Stimulated activated CD8-positive, alpha-beta memory T cell treated with anti-CD3 and anti-CD28 coated beads, Interleukin-7, amount 100 ng/mL, for 24 hours (primary cell): ENCODE results near the gene PBRM1.

ENCODE experiments used
- DNase-seq: peaks from one replicate; pipeline ENCODE4 v3.0.0-alpha.2; 2020; ENCODE audit warnings: low read depth

Gene PBRM1

DNA sequence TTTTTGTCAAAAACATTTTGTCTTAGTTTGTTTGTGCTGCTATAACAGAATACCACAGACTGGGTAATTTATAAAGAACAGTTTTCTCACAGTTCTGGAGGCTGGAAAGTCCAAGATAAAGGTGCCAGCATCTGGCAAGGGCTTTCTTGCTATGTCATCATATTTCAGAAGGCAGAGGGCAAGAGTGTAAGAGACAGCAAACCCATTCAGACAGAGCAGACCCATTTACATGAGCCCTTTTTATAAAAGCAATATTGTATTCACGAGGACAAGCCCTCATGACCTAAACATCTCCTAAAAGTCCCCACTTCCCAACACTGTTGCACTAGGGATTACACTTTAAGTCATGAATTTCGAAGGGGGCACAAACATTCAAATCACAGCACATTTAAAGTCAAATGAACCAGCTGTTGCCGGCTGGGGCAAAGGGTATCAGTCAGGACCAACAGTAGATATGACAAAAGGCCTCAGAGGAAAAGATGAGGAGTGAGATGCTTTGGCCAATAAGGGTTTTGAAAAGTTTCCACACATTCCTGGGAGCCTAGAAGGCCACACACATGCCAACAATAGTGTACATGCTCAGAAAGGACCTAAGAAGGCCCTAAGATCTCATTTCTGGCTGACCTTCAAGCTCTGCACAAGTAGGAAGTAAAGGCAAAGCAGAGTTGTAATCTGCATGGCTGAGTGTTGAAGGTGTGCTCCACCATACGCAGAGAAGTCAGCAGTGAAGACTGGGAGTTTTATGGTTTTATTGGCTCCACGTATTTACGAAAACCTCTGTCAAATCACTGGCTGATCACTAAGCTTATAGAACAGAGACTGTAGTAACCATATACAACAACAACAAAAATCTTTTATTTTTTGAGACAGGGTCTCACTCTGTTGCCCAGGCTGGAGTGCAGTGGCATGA is 111.4 kb downstream of the PBRM1 start:
- DNase-seq, result no peak

DNA sequence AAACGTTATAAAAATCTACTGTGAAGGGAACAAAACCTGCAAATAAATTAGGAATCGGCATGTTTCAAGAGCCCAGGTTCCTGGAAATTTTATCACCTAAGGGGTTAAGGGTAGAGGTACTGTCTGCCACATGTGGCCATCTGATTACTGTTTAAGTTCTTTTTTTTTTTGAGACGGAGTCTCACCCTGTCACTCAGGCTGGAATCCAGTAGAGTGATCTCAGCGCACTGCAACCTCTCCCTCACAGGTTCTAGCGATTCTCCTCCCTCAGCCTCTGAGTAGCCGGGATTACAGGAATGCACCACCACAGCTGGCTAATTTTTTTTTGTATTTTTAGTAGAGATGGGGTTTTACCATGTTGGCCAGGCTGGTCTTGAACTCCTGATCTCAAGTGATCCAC is 113.5 kb downstream of the PBRM1 start:
- no peak for DNase-seq

DNA sequence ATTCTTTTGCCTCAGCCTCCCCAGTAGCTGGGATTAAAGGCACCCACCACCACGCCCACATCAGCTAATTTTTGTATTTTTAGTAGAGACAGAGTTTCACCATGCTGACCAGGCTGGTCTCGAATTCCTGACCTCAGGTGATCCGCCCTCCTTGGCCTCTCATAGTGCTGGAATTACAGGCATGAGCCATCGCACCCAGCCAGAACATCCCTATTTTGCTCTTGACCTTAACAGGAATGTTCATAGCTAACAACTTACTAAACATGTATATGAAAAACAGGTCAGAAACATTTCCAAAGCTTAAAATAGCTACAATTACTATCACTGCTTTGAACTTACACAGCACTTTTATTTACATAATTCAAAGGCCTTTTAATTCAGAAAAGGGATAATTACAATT is 115.6 kb downstream of the PBRM1 start:
- no peak for DNase-seq

DNA sequence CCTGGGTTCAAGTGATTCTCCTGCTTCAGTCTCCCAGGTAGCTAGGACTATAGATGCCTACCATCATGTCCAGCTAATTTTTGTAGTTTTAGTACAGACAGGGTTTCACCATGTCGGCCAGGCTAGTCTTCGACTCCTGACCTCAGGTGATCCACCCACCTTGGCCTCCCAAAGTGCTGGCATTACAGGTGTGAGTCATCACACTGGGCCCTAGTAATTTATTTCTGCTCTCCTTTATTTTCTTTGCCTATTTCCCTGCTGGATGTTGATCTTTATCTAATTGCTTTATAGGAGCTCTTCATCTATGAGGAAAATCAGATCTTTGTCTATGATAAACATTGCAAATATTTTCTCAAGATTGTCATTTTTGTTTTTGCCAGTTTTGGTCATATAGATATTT is 117.6 kb downstream of the PBRM1 start:
- no peak for DNase-seq

DNA sequence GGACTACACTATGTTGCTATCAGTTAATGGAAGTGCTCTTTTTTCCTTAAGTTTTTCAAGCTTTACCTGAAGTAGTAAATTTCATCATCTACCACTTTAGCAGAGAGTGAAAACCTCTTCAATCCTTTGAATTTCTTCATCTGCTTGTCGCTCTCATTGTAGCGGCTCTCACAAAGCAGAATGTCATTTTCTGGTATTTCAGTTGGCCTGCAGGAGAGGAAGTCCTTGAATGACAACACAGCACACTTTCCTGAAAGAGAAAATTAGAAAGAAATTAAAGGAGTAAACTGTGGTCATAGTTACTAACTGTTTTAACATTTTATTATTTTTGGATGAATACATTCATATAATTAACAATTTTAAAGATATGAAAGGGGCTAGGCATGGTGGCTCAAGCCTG is 121.7 kb downstream of the PBRM1 start:
- no peak for DNase-seq

DNA sequence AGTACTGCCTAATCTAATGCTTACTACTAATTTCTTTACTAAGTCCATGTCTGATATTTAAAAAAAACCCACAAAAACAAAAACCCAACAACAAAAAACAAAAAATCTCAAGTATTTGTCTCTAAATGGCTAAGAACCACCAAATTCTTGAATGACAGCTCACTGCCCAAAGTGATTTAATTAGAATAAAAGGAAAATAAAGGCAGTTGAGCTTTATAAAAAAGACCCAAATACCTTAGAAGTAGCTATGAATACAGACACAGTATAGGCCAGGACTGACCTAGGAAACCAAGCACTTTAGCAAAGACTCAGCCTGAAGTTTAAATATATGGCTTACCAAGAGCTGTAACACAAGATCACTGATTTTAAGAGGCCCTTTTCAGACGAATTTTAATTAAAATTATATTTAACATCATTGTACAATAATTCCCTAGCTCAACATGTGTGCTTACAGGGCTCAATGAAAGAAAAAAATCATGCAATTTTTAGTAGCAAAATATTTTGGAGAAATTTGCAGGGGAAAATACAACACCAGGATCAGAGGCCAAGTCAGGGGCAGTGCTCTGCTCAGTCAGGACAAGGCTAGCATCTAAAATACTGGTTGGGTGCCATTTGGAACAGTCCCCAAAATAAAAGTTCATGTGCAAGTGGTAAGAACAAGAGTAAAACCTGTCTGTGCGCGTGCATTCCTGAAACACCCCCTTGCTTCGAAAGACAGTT is 124.5 kb downstream of the PBRM1 start:
- DNase-seq, result no peak

DNA sequence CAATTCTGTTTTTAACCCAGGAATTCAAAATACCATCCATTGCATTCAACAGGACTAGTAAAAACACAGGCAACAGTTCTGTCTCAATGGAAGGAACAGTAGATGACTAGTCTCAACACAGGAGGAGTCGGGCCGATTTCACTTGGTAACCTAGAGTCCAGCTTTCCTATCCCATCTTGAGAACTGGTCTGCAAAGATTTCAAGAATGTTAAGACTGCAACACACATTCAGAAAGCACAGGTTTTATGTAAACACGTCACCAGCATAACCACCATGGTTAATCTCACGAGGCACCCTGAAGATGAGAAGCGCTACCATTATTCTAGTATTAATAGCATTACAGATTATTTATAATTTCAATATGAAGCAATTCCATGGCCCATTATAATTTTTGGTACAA is 127.3 kb downstream of the PBRM1 start:
- DNase-seq, result no peak

DNA sequence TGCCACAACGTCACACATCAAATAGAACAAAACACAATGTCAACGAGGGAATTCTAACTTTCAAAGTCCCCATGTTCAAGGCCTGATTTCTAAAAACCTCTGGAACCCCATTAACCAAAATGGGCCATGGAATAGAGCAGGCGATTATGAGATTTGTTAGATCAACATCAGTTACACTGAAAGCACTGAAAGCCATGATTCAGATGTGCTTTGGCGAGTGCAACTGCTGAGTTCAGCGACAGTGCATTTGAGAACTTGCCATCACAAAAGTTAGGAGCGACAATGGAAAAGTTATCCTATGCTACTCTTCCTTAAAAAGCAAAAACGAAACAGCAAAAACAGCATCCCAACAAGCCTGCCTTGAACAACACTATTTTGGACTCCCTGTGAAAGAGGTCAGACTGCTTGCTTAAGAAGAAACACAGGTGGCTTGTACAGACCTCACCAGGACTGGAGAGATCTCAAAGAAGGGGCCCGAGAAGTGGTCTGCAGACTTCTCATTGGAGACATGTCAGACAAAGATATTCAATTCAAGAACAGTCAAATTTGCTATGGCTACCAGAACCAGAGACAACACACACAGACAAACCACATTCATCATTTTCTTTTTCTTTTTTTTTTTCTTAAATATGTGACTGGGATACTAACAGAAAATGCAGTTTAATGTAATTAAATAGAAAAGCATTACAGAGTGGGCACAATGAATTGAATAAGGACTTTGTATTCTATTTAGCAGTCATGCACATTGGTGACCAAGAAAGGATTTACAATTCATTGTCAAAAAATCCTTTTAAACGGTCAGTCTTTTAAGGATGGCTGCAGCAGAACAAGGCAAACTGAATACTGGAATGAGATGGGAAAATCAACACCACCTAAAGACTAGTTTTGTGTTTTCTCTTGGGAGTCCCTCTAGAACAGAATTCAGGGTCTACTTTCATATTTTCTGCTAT is 128.4 kb downstream of the PBRM1 start:
- no peak for DNase-seq

DNA sequence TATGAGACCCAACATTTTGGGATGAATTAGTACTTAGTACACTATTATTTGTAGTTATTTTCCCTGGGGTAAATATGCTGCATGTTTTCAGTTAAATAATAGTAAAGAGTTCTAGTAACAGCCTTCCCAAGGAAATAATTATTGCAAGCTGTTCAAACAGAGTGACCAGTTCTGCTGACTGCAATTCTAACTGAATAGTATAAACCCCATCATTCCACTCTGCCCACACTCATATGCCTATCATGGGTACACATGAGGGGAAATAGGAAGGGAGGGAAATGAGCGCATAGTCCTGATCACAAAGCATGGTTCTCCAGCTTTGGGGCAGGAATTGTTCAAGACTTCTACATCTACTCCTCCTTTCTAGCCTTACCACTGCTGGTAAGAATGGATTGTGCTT is 130.7 kb downstream of the PBRM1 start:
- no peak for DNase-seq

DNA sequence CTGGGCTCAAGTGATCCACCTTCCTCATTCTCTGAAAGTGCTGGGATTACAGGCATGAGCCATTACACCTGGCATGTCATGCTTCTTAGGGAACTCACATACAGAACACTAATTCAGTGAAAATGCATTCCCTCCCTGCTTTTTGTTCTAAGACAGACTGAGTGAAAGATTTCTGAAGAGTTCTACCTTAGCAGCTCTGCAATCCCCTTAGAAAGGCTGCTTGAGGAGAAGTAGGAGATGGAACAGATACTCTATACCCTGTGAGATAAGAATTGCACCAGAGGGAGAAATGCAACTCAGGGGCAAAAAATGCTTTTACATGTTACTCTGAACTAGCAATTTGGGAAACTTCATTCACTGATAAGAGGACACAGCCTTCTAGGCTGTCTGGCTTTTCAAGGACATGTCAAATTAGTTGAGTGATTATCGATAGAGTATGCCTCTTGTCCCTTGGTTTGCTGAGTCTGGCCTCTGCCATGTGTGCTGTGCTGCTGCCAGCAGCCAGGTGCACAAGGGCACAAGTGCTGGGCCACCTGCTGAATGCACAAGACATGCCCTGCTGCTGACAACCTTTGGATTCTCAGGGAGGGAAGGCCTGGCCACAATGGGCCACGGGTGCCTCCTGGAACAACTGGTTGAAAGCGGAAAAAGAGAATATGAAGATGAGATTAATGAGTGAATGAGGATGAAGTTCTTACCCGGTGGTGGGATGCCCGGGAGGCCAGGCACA is 131.5 kb downstream of the PBRM1 start:
- no peak for DNase-seq

DNA sequence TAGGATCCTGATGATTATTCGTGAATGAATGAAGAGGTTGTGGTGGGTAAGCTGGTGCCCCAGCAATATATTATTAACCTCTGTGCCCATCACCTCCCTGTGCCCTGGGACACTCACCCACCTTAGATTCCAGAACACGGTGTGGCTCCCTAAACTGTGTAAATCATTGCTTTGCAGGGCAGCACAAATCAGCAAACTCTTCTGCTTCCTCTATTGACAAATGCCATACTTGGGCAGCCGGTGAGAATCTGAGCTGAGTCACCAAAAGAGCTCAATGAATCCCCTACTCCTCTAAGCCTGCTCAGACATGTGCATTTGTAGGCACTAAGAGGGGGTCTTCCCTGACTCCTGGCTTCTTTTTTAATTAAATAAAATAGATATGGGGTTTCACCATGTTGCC is 133.6 kb downstream of the PBRM1 start:
- DNase-seq, result no peak

DNA sequence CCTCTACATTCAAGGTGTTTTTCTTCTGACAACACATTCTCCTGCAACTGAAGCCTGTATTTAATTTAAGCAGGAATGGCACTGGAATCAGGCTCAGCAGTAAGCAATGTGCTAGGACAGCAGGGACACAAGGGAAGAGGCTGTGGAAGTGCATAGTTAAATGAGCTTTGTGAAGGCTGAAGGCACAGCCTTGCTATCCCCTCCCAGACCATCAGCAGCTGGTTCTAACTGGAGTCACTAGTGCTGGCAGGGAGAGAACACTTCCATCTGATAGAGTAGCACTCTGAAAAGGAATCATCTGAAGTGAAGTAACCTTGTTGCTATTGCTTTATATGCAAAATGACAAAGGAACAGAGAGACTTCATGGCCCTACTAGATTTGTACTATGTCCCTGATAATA is 134.6 kb downstream of the PBRM1 start:
- DNase-seq, result no peak

DNA sequence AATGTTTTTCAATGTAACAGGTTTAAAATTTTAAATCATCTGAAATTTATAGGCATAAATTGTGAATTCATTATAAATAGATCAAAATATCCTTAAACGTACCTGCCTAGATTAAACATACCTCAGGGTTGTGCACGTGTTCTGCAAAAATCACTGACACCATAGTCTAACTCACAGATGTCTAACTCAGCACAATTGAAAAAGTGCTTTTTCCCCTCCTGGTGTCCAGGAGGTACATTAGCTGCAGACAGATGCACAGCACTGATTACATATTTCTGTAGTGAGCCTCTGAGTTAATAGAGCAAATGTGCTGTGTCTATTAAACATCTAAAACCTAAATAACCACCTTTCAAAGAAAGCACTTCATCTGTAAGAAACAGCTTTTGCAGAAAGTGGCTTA is 138.6 kb downstream of the PBRM1 start:
- no peak for DNase-seq

DNA sequence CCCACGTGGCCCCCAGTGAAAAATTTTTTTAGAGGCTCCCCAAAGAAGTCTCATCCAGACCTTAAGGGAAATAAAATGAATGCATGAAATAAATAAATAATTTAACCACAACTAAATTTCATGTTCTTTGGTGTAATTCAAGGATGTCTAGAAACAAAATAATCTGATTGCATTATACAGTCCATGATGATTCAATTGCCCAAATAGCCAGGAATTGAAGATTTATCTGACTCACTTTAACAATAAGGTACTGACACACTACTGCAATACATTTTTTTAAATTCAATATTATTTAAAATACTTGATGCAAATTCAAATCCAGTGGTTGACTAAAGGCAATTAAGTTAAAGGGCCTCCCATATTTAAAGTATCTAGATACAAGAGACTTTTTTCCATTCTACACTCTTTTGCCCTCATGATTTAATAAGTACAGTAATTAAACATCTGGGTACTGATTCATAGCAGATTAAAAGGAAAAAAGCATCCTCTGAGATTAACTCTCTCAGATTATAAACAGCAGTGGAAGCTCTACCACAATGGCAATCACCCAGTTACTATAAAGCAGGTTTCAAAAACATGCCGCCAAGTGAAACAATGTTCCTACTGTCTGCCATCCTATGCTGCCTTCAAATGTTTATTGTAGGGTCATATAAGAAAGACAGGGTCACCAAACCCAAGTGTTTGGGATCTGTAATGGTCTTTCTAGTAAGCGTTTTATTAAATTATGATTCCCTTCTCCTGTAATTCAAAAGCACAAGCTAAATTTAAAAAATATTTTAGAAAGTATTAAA is 139.4 kb downstream of the PBRM1 start:
- DNase-seq, result no peak

DNA sequence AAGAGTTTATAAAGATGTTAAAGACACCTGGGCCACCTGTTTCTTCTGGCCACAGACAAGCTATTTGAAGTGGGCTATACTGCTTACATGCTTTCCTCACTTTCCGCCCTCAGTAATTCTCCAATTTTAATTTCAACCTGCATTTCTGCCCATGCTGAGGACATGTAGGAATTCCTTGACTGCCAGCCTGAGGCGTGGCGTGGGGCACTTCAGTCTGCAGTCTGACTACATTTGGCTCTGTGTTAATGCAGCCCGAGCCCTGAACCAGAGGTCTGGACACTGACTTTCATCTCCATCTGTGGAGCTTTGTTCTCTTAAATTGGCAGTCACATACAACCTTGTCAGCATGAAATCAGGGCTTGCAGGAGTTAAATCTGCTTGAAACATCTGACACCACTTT is 140.8 kb downstream of the PBRM1 start:
- DNase-seq, result no peak

DNA sequence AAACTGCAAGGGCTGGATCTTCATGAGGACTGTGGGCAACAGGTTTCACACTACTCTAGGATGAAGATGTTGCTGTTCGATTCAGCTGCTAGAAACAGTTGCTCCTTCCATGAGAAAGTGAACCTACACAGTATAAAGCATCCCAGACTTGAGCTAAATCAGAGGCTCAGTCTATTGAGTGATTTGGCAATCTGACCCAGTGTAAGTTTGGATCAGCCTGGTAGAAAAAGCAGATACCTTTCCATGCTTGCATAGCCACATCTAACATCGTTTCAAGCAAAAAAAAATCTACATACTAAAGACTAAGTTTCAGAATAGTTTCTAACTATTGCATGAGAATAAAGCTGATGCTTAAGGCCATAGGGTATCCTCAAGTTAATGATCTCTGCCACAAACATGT is 144.7 kb downstream of the PBRM1 start:
- no peak for DNase-seq

DNA sequence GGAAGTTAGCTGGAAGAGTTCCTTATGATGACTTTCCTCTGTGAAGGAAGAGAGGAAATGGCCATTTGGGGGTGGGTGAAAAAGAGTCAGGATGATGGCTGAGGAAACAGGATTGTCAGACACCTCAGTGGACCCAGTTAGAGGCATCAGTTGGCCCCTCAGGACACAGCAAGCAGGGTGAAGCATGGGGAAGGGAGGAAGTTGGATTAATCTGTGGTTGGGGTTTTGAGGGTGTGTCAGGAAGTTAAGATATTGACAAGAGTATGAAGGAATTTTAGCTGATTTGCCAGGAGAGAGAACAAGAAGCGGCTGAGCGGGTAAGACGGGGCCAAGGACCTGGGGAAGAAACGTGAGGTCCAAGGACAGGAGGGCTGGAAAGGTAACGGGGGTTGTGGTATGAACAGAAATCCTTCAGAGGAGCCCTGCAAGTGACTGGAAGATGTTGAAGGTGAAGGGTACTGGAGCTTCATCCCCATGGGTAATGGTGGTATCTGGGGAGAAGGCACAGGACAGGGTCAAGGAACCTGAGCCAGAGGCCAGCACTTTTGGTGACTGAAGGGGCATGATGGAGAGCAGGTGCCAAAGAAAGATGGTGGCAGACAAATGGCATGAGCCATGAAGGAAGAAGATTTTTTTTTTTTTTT is 146.6 kb downstream of the PBRM1 start:
- no peak for DNase-seq

DNA sequence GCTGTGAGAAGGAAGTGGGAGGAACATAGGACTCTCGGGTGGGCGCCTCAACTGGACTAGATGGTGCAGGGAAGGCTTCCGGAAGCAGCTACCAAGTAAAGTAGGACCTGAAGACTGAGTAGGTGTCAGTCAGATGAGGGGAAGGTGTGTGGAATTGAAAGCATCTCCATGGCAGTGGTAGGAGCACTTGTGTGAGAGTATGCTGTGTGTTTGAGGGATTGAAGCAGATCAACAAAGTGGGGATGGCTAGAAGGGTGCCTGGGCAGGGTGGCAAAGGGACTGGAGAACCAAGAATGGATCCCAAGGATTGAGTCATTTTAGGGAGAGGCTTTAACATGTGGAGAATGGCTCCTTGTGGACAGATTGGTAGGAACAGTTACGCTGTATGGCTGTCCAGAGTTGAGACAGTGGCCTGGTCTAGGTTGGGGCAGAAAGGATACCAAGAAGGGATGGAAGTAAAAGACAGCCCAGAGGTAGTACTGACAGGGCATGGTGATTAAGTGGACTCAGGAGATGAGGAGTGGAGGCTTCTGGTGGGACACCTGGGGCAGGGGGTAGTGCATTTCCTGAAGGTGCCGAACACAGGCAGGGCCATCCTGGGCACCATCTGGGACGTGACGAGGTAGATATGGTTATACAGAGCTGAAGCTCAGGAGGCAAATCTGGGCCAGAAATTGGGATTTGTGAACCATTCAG is 147.8 kb downstream of the PBRM1 start:
- no peak for DNase-seq

DNA sequence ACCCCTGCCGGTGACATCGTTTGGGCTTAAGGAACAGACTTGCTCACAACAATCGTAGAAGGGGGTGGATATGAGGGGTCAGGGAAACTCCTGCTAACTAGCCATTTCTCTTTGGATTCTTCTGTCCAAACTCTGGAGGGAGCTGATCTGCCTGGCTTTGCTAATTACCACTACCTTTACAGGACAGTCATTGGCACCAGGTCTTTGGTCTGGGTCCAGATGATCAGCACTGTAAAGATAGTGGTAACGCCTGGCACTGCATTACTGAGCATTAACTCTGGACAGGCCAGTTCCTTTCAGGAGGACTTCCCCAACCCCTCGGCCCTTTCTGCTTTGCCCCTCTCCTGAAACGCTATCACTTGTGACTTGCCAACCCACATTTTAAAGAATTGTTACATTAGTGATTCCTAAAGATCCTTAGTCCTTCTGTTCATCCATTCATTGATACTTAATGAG is 148.5 kb downstream of the PBRM1 start:
- DNase-seq, result no peak
